Renal cortex interstitium (tissue), 11 donors: ENCODE results near the gene COL13A1. TPM values are rescaled to one million over a fixed set of nuclear protein-coding genes. Genes with fewer than 3 reads are reported as not detected.

Experiments
- DNase-seq, 11 donors: peaks; one replicate each; pipeline ENCODE4 v3.0.0-alpha.2; 2013; ENCODE audit warnings: low read depth in 9 of 11, low spot score in 4 of 11; ENCODE audit errors: extremely low read depth in 1 of 11
- polyA plus RNA-seq, 3 donors: library from polyadenylated mRNA; unstranded; fragments of 120-200 nt; gene quantifications; one replicate each; pipeline ENCODE4 v1.2.1, GENCODE V29; 2013; ENCODE audit not compliant: insufficient read length in 3 of 3

COL13A1 gene
- polyA plus RNA-seq, 3 donors = 23.1 to 28.3 (median 23.4) TPM

DNA sequence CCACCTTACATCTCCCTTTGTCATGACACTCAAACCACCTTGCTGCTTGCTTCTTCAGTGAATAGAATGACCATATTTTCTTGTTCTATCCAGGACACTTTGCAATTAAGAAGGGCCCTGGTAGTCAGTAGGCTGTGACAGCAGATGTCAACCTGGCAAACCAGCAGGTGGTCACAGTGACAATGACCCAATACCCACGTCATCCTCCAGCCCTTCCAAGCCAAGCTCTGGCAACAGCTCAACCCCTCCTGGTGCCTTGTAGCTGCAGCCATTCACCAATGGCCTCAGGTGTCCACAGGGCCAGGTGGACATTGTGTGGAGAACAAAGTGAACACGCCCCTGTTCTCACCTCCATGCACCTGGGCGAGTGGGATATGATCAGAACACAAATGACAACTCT is 163.4 kb downstream of the COL13A1 start:
- DNase-seq = no peak

DNA sequence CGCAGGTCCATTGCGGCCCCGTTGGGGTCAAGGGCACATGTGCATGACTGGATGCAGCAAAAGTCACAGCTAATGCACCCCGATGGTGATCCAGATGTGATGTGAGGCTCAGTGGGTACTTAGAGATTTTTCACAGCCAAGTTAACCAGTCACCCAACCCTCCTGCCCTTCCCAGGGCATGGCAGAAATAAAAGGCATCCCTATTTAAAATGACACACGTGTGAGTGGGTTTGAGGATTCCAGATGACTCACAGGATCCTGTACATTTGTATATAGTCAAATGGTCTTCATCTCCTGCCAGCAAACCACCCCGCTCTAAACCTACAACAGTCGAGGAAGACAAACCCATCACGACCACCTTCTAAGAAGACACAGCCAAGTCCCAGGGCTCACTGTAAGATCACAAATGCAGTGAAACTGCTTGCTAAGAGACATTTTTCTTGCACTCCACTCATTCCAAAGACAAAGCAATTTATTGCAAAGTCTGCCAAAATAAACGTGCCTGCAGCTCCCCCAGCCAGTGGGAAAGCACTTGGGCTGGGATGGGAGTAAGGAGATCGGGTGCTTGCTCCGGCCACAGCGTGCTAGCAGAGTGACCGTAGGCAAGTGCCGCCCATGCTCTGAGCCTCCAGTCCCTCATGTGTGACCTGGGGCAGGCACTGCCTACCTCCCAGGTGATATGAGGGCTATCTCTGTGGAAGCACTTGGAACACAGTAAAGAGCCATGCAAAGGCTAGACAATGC is 164.4 kb downstream of the COL13A1 start:
- no peak for DNase-seq

DNA sequence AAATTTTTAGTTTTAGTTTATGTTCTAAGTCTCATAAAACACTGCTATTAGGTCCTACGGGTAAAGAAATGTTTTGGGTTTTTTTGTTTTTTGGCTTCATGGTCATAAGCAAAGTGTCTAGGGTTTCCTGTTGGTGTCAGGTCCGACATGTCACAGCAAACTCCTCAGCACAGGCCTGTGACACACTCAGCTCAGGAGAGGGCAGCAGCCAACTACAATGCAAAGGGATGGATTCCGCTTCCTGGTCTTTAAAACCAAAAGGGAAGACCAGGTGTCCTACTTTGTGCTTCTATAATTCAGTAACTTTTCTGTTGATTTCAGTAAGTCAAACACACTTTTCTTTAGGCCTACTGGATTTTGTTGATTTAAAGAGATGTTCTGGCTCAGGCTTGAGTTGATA is 167.1 kb downstream of the COL13A1 start:
- peak in 1 of 11 donors; percentile 19 for DNase-seq

DNA sequence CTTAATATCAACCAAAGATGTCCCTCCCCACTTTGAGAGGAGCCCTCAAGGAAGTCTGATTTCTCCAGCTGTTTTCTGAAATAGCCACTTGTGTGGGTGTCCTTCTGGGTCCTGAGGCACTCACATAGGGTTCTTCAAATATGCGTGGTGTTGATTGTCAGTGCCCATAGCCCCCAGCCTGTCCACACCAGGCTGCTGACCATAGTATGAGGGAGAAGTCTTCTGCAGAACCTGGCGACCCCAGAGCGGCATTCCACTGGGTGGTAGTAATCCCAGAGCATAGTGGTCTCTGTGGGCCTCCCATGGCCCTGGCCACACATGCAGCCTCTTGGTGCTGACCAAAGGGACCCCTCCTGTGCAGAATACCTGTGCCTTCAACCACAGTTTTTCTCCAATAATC is 168.3 kb downstream of the COL13A1 start:
- no peak for DNase-seq

DNA sequence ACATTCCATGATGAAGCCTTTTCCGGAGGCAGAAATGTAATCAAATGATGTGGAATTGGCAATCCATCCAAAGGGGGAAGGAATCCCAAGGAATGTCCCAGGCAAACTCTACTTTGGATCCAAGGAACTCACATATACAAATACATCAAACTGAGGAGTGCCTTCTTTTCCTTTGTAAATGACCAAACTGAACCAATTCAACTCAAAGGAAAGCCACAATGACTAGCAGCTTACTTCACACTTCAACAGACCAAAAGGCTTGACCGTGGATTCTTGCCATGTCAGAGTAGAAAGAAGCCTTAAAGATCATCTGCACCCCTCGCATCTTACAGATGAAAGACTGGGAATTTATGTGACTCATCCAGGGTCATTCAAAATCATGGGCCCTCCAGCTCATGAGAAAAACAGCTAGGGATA is 171.3 kb downstream of the COL13A1 start:
- DNase-seq = no peak

DNA sequence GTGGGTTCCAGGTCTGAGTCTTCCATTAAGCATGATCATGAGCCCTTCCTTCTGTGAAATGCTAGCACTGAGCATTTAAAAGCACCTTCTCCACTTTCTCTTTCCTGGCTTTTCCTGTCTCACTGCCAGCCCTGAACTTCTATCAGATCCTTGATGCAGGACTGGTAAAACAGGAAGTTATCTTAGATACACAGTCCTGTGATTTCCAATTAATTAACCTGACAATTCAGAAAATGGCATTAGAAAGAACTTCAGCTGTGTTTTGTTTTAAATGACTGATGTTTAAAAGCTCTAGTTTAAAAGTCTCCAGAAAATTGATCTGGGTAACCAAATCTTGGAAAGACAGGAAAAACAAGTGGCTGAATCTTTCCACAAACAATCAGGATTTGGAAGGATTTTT is 172.0 kb downstream of the COL13A1 start:
- DNase-seq = no peak

DNA sequence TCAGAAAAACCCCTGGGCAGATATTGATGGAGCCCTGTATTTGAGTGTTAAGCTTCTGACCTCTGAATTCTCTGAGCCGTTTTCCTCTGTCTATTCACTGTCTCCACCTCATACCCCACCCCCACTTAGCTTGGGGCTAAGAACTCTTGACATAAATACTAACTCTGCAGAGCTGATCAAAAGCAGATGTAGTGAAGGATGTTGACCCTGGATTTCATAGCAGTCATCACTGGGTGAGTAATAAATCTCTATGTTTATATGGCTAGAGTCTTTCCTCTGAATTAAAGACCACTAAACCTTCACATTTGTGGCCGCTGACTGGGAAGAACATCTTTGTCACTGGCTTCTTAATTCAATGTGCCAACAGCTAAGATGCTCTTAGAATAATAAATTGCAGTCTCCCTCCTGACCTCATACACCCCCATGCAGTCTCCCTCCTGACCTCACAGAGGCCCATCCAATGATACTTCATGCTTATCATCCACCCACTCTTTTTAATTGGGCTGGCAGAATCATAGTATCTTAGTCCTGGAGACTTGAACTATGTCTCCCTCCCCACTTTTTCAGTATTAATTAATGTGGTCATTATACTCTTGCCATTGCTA is 172.9 kb downstream of the COL13A1 start:
- no peak for DNase-seq

DNA sequence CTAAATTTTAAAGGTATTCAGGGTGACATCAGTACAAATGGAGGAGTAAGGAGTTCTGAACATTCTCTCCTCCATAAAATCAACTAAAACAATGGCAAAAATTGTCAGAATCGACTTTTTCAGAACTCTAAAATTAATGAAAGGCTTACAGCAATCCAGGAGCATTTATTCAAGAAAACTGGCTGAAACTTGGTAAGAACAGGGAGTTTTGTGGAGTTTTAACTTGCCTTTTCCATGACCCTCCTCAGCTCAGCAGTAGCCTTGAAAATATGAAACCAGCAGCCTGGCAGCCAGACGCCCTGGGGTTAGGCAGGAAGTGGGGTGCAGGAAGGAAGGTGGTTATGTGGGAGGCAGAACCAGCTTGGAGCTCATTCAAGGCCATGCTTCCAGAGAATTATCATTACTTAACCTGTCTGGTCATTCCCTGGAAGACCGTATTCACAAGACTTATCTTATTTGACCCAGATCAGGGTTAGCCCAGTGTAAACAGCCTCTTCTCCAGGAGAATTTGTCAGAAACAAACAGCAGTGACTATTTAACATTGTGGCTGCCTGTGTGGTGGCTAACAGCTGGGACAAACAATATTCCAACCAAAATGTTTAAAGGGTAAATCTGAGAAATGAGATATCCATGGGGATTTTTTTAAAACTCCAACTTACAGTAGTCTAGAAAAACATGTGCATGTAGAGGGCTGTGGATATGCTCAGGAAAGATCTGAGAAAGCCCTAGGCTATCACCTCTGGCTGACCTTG is 175.3 kb downstream of the COL13A1 start:
- no peak for DNase-seq

DNA sequence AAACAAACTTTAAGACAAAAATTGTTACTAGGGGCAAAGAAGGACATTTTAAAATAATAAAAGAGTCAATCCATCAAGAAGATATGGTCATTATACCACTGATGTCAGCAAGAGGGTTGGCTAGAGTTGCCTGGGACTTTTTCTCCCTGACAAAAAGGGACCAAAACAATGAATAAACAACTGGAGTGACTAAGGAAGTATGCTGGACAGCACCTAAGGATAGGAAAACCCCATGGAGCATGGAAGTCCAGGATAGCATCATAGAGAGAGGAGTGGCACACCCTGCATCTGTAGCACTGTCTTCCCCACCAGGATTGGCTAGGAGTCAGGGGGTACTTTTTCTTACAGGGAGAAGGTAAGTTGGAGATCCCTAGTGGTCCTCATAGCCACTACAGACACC is 177.5 kb downstream of the COL13A1 start:
- DNase-seq = no peak

DNA sequence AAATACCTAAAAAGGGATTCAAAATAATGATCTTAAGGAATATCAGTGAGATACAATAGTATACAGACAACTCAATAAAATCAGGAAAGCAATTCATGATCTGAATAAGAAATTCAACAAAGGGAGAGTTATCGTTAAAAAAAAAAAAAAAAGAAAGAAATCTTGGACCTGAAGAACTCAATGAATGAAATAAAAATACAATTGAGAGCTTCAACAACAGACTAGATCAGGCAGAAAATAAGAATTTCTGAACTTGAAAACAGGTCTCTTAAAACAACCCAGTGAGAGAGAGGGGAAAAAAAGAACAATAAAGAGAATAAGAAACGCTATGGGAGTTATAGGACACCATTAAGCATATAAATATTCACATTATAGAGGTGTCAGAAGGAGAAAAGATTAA is 179.0 kb downstream of the COL13A1 start:
- DNase-seq = no peak

DNA sequence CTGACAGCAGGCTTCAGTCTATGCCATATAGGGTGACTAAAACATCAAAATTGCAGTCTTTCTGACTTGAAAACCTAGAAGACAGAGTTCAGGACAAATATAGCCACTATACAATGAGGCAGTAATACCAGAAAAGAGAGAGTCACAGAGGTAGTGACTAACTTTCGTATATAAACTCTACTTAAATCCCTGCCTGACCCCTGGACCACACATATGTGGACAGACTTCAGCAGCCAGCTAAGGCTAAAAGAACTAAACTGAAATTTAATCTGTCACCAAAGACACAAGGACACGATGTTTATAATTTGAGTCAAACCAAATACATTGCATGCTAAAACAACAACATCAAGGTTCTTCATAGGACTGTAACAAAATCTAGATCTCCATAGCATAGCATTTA is 186.4 kb downstream of the COL13A1 start:
- DNase-seq = no peak

DNA sequence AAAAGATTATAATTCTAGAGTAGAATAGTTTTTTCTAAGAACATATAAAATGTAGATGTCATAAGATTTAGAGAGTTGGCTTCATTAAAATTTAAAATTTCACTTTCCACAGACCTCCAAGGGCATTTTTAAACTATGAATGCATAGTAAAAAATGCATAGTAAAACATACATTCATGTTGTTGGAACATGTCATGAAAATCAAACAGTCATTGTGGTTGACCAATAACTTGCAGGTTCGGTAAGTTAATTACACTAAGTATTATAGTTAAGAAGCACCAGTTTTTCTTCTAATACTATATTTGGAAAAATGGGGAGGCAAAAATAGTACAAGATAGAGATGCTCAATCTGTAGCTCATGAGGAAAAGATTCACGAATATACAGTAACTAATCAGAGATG is 189.4 kb downstream of the COL13A1 start:
- DNase-seq = no peak

DNA sequence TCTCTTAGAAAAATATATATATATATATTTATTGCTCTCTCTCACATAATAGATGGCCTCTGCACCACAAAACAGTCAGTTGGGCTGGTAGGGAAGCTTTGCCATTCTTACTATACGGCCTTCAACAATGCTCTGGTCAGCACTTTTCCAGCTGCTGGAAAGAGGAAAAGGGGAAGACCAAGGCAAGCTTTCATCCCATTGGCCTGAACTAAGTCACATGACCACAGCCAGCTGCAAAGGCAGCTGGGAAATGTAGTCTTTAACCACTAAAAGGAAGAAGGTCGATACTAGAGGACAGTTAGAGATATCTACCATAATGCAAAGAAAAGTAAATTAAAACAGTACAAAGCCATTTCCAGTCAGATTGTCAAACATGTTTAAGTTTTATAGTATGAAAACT is 192.6 kb downstream of the COL13A1 start:
- peak in 3 of 11 donors; percentile 1 to 3 (median 2) for DNase-seq

DNA sequence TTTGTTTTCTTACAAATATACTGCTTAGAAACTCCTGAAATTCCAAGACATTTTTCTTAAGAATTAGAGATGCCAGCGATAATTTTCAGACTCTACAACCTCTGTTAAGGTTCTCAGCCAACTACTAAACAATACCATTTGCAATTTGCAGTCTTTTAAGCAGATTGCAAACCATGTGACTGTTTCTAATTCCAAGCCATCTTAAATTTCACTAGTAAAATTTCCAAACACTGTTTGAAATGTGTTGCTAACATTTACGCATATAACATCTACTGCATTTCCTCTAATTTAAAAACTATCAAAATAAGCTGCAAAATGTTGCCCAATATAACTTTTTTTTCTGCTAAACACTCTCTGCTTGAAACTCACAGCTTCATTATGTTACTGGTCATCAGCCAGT is 194.9 kb downstream of the COL13A1 start:
- no peak for DNase-seq

DNA sequence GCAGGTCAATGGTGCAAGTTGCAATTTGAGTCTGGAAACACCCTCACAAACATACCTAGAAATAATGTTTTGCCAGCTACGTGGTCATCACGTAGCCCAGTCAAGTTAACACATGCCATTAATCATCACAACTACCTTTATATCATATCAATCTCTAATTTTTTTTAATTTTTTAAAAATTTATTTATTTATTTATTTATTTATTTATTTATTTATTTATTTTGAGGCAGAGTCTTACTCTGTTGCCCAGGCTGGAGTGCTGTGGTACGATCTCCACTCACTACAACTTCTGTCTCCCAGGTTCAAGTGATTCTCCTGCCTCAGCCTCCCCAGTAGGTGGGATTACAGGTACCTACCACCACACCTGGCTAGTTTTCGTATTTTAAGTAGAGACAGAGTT is 198.6 kb downstream of the COL13A1 start:
- DNase-seq = no peak

DNA sequence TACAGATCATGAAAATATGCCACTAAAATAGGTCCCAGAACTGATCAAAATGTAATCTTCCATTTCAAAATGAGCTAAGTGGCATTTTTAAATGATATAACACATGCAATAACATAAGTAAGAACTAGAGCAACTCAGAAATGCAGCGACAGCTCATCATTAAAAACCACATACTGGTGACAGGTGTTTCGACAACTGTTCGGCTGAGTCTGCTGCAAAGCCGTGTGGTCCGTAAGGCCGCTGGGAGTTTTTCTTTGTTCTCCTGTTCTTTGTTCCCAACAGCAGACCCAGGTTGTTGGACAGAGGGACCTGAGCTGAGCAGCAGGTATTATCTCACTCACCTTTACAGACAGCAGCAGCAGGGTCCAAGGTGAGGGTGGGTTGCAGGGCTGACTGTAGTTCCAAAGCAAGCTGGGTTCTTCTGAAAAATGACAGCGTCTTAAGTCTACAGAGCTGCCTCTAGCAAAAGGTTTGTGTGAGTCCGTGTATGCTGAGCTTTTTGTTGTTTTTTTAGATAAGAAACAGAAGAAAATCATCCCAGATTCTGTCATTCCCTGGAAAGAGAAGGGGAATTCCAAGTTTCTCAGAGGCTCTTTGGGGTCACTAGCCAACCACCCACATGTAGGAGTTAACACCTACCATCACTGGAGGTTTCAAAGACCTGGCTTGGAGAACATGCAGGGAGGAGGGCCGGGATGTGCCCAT is 205.6 kb downstream of the COL13A1 start:
- no peak for DNase-seq
